Islet precursor cell (in vitro differentiated cells): Measurements from ENCODE around the gene CCR9.
A peak's percentile ranks its signal among the peaks of the same experiment; 100 is the strongest.
"Not testable (repeated sequence)": the region's sequence is repeated elsewhere in the genome, so short reads cannot be mapped to it uniquely, and the experiment has no call there.

Source experiments
- DNase-seq: peaks from one replicate; pipeline ENCODE4 v3.0.0-alpha.2; 2018

CCR9 gene, protein sequence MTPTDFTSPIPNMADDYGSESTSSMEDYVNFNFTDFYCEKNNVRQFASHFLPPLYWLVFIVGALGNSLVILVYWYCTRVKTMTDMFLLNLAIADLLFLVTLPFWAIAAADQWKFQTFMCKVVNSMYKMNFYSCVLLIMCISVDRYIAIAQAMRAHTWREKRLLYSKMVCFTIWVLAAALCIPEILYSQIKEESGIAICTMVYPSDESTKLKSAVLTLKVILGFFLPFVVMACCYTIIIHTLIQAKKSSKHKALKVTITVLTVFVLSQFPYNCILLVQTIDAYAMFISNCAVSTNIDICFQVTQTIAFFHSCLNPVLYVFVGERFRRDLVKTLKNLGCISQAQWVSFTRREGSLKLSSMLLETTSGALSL

DNA sequence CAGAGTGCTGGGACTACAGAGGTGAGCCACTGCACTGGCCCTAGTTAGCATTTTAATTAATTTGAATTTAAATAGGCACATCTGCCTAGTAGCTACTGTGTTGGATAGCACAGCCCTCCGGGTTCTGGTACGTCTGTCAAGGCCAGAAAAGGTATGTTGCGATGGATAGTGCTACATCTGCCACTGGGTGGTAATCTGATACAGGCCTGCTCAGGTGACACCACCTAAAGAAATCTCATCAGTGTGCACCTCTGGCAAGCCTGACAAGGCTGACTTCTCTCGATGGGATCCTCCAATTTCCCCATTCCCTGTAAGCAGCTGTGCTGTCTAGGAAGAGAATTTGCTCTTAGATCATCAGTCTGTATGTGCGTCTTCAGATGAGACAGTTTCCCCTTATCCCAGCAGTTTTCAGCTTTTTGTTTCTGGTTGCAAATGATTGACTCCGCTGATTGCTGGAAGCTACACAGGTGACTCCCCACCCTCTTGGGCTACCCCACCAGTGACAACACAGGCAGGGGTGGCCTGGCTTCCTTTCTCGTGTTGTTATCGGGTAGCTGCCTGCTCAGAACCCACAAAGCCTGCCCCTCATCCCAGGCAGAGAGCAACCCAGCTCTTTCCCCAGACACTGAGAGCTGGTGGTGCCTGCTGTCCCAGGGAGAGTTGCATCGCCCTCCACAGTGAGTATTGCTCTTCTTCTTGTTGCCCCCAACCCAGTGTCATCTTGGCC lies at the start of gene CCR9:
TSS of gene CCR9 (plus strand) at position 565 of the 727 bp plus-strand sequence. CDS start 8,391 bp downstream, outside the sequence.
- DNase-seq, result no peak

DNA sequence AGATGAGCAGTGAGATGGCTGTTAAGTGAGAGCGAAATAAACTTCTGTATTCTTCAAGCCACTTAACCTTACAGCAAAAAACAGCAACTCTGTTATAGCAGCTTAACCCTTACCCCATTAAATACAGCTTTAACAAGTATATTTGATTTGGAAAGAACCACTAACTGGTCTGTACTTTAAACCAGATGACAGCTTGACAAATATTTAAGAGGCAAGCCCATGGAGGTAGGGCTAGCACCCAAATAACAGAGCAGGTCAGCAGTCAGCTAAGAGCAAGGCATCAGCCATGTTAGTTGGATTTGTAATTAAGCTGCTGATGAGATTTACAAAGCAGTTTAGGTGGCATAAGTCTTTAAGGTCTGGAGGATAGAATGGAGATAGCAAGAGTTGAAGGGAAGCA lies 47.9 kb upstream of the CCR9 start:
- no peak for DNase-seq

DNA sequence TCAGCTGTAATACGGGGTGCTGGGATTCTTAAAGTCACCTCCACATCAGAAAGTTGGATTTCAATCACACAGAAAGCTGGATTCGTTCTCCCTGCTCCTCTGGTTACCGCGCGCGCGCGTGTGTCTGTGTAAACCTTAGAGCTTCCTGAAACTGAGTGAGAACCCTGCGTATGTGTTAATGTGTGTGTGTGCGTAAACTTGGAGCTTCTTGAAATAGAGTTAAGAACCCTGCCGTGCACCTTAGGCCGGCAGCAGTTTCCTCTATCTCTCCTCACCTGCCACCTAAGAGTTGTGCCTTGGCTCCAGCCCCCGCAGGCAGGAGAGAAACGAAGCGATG lies 45.0 kb upstream of the CCR9 start:
- peak; percentile 56 for DNase-seq

DNA sequence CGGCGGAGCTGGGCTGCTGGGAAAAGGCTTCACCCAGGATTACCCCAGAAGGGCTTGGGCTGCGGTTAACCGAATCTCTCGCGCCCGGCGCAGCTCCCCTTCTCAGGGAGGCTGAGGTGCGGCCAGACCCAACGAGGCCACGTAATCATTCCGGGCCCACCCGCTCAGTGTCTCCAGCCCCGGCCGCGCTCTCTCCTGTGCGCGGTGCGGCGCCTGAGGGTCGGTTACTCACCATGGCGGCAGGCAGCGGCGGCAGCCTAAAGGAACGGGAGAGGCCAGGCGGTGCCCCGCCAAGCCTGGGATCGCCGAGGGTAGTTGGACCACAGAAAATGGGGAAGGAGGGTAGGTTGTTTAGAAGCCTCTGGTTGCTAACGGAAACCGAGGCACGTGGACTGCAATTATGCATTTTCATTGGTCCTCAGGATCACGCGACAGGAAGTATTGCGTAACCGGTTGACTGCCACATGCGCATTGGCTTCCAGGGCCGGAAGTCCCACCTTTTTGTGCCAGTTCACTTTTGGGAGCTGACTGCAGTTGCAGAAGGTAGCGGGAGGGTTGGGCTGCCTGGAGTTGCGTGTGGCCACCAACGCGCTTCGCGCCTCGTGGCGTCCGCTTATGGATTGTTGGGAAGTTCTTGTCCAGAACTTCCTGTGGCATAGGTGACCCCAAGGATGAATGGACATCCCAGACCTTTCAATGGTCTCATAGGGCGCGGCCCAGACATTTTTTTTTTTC lies 44.4 kb upstream of the CCR9 start, which contains the start of gene LZTFL1:
TSS of gene LZTFL1 (minus strand) at position 363 of the 735 bp plus-strand sequence. CDS start at position 235, 128 bp downstream.
- DNase-seq, result peak; percentile 95

DNA sequence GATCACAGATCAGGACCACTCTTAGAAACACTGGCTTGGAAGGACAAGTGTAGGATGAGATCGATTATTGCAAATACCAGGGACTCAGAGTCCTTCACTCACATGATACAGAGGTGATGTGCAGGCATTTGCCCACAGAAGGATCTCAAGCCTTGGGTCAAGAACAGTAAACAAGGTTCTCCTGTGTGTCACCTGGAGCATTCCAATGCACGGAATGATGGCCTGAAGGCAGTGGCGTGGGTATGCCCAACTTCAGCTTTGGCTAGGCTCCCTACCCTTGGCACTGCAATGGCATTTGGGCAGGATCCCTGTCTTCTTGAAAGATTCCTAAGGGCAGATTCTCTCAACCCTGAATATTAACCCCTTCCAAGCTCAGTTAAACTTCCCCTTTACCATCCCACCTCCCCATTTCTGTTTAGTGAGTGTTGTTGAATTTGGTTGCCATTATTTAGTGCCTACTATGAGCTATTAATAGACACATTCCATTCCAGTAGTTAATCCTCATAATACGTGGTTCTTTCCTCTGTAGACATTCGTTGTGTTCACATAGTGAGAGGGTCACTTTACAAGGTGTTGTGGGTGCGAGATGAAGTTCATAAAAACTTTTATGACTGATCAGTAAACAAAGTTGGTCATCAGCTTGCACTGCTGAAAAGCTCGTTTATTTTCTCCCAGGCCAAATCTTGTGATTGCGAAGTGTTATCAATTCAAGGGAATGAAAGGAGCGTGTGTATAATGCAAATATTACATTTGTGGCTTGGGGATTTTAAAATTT lies 43.3 kb upstream of the CCR9 start:
- no peak for DNase-seq

DNA sequence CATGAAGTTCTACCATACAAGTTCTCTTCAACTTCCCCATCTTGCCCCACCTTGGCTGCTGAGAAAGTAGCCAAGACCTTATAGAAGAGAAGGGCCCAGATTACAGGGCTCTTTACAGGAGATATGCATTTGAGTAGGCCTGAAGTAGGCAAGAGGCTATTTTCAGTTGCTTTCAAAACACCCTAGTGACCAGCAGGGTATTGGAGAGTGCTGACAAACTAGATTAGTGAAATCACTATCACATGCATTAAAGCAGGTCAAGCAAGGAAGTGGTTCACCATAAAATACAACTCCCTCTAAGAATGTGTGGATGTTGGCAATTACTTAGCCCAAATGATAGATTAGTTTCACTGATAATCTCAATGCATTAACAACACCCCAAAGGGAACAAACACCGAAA lies 41.7 kb upstream of the CCR9 start:
- no peak for DNase-seq

DNA sequence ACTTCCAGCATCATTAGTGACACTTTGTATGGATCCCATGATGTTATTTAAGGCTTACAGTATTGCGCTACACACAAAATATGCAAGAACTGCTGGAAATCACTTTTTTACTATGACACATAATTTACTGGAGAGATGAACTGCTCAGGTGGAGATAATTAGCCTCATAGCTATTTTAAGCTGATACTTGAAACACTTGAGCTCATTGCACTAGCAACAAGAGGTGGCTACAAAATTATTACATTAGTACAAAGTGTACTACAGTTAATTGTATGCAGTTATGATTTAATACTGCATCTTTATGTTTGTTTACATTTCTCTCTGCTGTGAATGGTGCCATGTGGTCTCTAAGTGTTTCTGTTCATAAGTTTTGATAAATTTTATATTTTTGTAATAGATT lies 38.0 kb upstream of the CCR9 start:
- no peak for DNase-seq

DNA sequence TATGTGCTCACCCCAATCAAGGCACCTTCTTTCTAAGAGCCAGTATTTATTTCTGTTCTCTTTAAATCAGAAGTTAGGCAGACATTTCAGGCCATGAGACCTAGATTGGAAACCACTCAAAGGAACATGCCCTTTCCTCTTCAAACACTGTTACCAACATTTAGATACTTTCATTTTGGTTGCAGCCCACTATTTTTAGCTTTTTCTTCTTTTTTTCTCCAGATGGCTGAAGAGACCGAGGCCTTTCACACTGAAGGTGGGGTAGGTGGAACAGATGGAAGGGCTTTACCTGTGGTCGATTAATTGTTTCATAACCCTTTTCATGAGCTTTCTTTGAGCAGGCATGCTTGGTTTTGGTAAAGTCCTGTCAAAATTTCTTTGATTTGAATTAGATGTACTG lies 33.5 kb upstream of the CCR9 start:
- DNase-seq, result no peak

DNA sequence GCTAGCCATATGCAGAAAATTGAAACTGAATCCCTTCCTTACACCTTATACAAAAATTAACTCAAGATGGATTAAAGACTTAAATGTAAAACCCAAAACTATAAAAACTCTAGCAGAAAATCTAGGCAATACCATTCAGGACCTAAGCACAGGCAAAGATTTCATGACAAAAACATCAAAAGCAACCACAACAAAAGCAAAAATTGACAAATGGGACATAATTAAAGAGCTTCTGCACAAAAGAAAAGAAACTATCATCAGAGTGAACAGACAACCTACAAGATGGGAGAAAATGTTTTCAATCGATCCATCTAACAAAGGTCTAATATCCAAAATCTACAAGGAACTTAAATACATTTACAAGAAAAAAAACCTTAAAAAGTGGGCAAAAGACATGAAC lies 30.0 kb upstream of the CCR9 start:
- not testable (repeated sequence) for DNase-seq

DNA sequence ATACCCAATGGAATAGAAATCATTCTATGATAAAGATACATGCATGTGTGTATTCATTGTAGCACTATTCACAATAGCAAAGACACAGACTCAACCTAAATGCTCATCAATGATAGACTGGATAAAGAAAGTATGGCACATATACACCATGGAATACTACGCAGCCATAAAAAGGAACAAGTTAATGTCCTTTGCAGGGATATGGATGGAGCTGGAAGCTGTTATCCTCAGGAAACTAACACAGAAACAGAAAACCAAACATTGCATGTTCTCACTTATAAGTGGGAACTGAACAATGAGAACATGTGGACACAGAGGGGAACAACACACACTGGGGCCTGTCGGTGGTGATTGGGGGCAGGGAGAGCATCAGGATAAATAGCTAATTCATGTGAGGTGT lies 29.3 kb upstream of the CCR9 start:
- DNase-seq, result not testable (repeated sequence)

DNA sequence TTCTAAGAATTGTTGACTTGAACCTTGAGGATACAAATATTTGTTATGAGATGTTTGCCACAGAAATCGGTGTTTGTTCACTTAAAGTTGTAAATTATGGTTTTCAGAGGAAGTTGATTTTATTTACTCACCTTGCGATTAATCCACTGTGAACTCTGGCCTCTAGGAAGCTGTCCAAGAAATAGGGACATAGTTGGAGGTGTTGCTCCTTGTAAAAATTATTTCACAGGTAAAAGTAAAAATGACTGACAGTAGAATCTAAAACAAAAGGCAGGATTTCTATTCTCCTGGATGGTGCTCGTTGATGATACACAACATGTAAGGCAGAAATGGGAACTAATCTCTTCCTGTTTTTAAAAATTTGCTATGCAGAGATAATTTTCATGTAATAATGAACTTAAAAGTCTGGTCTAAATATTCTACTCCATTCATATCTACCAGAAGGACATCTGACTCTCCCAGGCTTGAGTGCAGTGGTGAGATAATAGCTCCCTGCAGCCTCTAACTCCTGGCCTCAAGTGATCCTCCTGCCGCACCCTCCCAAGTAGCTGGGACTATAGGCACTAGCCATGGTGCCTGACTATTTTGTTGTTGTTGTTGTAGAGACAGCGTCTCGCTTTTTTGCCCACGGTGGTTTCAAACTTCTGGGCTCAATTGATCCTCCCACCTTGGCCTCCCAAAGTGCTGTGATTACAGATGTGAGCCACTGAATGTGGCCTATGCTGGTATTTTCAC lies 27.4 kb upstream of the CCR9 start:
- no peak for DNase-seq

DNA sequence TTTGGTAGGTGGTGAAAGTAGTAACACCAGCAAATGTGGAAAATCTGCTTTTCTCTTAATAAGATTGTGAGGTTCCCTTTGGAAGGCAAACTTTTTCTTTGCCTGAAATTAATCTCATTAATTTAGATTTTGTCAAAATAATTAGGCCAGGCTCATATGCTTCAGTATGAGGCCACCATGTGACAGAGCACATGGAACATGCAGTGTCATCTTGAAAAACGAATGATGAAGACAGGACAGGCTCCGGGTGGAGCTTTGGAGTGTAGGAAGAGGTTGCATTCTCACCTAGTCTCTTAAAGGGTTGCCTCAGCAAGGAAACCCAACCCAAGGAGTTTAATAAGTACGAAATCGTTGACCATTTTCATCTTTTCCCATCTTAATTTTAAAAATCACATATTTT lies 25.9 kb upstream of the CCR9 start:
- no peak for DNase-seq

DNA sequence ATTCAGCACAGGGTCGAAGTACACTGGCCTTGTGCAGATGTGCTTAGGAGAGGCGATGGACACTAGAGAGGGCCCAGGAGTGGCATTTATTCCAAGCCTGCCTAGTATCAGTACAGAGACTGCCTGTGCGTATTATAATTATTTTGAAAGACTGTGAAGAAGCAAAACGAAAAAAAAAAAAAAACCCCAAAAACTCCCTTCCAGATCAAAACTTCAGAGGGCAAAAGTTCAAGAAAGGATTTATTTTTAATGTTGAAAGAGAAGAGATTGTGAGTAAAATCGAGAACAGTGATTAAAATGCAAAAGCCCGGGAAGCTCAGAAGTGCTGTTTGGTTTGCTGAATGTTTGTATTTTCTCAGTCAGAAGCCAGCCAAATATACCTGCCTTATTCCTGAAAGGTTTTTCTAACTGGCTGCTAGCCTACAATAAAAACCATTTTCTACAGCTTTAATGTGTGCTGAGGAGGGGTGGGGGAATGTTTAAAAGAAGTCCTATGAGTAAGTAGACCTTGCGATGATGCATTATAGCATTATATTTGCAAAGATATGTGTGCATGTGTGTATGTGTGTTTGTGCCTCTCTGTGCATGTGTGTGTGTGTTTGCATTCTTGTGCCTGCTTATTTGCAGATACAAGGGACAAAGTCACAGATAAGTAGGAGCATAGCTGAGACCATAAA lies 25.2 kb upstream of the CCR9 start:
- DNase-seq, result no peak

DNA sequence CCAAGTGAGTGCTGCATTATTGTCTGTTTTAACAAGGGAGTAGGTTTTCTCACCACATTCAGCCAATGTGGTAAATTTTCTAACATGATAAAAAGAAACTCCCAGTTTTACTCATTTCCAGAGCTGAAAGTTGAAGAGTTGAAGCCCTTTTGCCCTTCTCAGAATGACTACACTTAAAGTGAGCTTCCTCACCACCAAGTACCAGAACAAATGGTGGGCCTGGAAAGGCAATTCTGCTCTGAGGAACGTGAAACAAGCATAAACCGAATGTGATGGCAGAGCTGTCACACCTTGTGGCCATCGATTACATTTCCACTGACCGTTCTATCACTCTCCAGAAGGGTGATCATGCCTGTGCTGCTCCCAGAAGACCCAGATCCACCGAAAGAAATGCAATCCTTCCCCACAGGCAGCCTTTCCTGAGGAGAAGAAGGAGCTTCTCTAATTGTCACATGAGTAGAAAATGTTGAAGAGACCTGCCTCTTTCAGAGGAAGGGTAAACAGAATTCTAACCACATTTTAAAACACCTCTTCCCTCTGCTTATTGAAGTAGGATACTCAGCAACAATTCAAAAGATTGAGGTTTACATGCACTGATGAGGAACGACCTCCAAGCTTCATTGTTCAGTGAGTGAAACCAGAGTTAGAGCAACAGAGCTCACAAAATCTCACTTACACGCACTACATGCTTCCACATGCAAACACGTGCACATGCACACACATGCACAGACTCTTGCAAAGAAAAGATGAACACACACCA lies 21.4 kb upstream of the CCR9 start:
- no peak for DNase-seq

DNA sequence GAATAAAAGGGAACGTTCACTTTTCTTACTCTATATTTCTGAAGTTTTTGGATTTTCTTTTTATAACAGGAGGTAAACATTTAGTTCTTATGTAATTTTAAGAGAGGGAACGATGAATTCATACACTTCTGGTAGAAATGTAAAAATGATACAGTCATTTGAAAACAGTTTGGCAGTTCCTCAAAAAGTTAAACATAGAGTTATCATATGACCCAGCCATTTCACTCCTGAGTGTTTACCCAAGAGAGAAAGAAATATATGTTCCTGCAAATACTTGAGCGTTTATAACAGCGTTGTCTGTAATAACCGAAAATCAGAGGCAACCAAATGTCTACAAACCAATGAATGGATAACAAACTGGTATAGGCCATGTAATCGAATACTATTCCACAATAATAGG lies 20.8 kb upstream of the CCR9 start:
- no peak for DNase-seq

DNA sequence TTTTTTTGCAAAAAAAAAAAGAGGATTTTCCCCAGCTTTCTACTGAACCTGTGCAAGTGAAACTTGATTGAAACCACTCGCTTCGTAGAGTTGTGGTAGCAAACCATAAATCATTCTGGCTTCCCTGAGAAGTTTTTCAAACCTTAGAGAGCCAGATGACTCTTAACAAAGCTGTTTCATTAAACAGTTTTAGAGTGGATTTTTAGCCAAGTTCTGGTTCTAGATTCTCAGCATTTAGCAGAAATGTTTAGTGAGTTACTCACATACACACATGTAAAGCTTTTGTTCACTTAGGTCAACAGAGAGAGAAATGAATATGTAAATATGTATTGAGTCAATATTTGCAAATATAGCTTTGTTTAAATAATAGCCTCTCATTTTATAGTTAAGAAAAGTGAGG lies 18.1 kb upstream of the CCR9 start:
- no peak for DNase-seq

DNA sequence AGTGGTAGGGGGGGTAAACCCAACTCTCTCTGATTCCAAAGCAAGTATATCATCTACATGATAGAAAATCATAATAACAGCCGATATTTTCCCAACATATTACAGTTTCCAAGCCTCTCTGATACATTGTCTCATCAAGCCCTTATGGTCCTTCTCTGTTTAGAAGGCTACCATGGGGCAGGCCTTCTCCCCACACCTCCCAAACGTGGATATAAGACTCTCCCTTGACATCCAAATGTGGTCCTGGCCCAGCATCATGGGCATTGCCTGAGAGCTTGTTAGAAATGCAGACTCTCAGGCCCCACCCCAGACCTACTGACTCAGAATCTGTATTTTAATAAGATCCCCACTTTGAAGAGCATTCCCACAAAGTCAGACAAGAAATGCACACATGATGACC lies 17.7 kb upstream of the CCR9 start:
- no peak for DNase-seq

DNA sequence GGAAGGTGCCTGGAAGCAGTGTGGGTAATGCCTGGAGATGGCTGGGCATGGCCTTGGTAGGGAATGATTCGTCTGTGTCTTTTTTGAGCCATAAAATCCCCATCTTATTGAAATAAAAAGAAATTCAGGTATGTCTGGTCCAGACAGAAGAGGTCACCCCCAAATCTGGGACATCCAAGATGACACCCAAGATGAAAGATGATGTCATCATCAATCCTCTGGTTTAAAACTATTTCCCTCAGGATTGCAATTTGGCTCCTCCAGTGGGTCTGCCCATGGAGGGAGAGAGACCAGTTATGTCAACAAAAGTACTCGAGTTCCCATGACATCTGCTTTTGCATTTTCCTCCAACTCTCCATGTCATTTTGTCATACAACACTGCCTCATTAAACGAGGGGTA lies 16.7 kb upstream of the CCR9 start:
- DNase-seq, result no peak

DNA sequence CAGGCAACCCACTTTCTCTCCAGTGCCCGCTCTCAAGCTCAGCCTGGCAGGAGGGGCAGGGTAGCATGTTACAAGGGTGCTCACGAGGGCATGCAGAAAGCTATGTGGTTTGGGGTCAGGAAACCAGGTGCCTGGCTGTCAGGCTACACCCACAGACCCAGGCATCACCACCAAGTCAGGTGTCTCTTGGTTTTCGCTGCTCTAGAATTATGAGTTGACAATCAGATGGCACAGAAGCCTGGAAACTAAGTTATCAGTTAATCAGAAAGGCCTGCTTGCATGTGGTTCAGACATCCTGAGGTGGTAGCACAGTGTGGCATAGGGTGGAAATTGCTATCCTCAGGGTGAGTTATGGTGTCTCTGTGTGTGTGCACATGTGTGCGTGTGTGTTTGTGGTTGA lies 16.2 kb upstream of the CCR9 start:
- no peak for DNase-seq

DNA sequence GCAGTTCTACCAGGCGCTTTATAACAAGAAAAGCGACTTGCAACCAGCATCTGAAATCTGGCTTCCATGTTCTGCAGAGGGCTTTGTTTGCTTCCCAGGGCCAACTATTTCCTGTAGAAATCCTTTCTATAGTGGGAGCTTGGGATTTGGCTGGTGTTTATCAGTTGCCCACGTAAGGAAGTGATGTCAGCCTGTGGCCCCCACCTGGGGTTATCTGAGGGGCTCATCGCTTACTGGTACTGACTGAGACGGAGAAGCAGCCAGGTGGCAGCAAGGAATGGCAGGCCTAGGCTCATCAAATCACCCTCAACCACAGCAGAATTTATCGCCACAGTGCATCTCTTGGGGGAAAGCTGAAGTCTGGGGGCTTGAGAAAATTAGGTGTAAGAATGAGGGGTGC lies 14.6 kb upstream of the CCR9 start:
- DNase-seq, result no peak

DNA sequence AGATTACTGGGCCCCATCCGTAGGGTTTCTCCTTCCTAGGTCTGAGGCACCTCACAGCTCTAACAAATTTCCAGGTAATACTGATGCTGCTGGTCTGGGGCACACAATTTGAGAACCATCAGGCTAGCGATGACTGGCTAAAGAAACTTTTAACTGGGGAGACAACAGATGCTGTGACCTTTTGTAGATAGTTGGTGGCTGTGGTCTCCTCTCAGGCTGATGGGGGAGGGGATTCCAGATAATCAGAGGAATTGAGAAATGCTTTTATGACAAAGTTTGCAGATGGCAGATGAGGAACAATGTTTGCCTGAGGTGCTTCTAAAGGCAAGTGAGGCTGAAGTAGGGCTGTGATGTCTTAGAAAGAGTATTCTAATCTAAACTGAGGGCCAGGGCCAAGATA lies 13.8 kb upstream of the CCR9 start:
- no peak for DNase-seq
